Measurements from ENCODE around the gene BTRC. TPM values are rescaled to one million over a fixed set of nuclear protein-coding genes. Genes with fewer than 3 reads are reported as not detected.

The BTRC gene
- total RNA-seq, 1 experiment from 2014 or later: 22.4 TPM

DNA sequence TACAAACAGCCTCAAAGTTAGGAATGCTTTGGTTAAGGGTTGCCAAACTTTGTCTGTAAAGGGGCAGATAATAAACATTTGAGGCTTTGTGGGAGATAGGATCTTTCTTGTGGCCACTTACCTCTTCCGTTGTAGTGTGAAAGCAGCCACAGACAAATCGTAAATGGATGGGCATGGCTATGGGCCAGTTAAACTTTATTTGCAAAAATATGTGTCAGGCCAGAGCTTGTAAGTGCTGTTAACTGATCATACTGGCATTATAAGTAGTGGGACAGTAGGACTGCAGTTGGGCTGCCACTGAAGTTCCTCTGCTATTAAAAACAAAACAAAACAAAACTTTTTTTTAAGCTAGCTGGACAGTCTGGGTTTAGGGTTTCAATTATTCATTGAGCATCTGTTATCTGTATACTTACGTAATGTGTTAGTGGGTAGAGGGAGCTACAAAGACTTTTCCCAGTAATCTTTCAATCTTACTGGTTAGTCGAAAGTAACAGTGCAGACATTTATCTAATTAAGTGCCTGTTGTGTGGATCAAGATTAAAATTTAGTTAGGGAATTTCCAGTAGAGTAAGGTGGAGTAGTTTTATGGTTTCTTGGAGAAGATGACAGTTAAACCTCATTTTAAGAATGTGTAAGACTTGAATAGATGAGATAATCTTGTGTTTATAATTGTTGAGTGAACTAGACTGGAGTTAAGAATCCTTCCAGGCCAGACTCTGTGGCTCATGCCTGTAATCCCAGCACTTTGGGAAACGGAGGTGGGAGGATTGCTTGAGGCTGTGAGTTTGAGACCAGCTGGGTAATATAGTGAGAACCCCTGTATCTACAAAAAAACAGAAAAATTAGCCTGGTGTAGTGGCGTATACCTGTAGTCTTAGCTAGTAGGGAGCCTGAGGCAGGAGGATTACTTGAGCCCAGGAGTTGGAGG is 100.1 kb downstream of the BTRC start:
- ATAC-seq (no peak), DNase-seq (ENCODE audit: low spot score) (no peak)

GRCh38 chr10:101458869-101459268 is 104.9 kb downstream of the BTRC start:
- Mint-ChIP-seq H3K9me3 (no peaks in the 10 kb centered on the region), H3K4me1 (peaks cover 3% of the 10 kb centered on the region; the same call in 1 of the 2 replicates), H3K36me3 (no peaks in the 10 kb centered on the region), H3K27me3 (ENCODE audit: low read depth) (no peaks in the 10 kb centered on the region), H3K27ac (no peak overlapping the region), H3K4me3 (no peak overlapping the region)
- ChIA-PET POLR2A (no interaction called here), CTCF (interaction anchor here (0.6 to 3.5 kb wide), 4 partner anchors 8 to 245 kb away, joined by 3 to 8 read pairs (median 3); no protein-coding TSS in a partner anchor)
- no peak for DNase-seq (ENCODE audit: low spot score)
- ATAC-seq: no peak
- TF ChIP-seq, protein P1, sequence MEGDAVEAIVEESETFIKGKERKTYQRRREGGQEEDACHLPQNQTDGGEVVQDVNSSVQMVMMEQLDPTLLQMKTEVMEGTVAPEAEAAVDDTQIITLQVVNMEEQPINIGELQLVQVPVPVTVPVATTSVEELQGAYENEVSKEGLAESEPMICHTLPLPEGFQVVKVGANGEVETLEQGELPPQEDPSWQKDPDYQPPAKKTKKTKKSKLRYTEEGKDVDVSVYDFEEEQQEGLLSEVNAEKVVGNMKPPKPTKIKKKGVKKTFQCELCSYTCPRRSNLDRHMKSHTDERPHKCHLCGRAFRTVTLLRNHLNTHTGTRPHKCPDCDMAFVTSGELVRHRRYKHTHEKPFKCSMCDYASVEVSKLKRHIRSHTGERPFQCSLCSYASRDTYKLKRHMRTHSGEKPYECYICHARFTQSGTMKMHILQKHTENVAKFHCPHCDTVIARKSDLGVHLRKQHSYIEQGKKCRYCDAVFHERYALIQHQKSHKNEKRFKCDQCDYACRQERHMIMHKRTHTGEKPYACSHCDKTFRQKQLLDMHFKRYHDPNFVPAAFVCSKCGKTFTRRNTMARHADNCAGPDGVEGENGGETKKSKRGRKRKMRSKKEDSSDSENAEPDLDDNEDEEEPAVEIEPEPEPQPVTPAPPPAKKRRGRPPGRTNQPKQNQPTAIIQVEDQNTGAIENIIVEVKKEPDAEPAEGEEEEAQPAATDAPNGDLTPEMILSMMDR (IDR thresholded peaks at IDR 0.05): no peak
- TF ChIP-seq ZNF423 (CRISPR knock-in tag; IDR thresholded peaks at IDR 0.05) (no peak), ZNF396 (CRISPR knock-in tag; IDR thresholded peaks at IDR 0.05; ENCODE audit: borderline replicate concordance) (no peak), ARID4B (CRISPR knock-in tag; IDR thresholded peaks at IDR 0.05; ENCODE audit: borderline replicate concordance) (no peak), TEAD4 (CRISPR knock-in tag; IDR thresholded peaks at IDR 0.05) (no peak), NFATC4 (CRISPR knock-in tag; IDR thresholded peaks at IDR 0.05) (no peak), OVOL2 (CRISPR knock-in tag; IDR thresholded peaks at IDR 0.05; ENCODE audit: borderline replicate concordance) (no peak), FOXJ3 (CRISPR knock-in tag; IDR thresholded peaks at IDR 0.05; ENCODE audit: borderline replicate concordance) (no peak), SP1 (CRISPR knock-in tag; conservative IDR thresholded peaks at IDR 0.05) (no peak), MXD4 (CRISPR knock-in tag; IDR thresholded peaks at IDR 0.05; ENCODE audit: borderline replicate concordance) (no peak), ZNF219 (CRISPR knock-in tag; IDR thresholded peaks at IDR 0.05; ENCODE audit: borderline replicate concordance) (no peak)
- TF ChIP-seq, protein P2, sequence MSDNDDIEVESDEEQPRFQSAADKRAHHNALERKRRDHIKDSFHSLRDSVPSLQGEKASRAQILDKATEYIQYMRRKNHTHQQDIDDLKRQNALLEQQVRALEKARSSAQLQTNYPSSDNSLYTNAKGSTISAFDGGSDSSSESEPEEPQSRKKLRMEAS (CRISPR knock-in tag; IDR thresholded peaks at IDR 0.05): no peak

More for the DNA sequence above, 100.1 kb downstream of the BTRC start:
- no peak overlapping the region for H3K27ac Mint-ChIP-seq
- no peaks in the 10 kb centered on the region for H3K4me1 Mint-ChIP-seq
- ChIA-PET CTCF (interaction anchor here (0.5 to 7.3 kb wide), 11 partner anchors 8 to 312 kb away, joined by 3 to 58 read pairs (median 3); no protein-coding TSS in a partner anchor), POLR2A (no interaction called here)
- H3K4me3 Mint-ChIP-seq: no peak overlapping the region
- TF ChIP-seq FOXK1 (CRISPR knock-in tag; IDR thresholded peaks at IDR 0.05) (no peak), GRHL2 (CRISPR knock-in tag; IDR thresholded peaks at IDR 0.05; ENCODE audit: insufficient replicate concordance, severe bottlenecking) (no peak), CREM (CRISPR knock-in tag; IDR thresholded peaks at IDR 0.05) (no peak), ZBTB21 (CRISPR knock-in tag; IDR thresholded peaks at IDR 0.05; ENCODE audit: borderline replicate concordance) (no peak)
- TF ChIP-seq, protein P1 (IDR thresholded peaks at IDR 0.05): no peak
- TF ChIP-seq, protein P3, sequence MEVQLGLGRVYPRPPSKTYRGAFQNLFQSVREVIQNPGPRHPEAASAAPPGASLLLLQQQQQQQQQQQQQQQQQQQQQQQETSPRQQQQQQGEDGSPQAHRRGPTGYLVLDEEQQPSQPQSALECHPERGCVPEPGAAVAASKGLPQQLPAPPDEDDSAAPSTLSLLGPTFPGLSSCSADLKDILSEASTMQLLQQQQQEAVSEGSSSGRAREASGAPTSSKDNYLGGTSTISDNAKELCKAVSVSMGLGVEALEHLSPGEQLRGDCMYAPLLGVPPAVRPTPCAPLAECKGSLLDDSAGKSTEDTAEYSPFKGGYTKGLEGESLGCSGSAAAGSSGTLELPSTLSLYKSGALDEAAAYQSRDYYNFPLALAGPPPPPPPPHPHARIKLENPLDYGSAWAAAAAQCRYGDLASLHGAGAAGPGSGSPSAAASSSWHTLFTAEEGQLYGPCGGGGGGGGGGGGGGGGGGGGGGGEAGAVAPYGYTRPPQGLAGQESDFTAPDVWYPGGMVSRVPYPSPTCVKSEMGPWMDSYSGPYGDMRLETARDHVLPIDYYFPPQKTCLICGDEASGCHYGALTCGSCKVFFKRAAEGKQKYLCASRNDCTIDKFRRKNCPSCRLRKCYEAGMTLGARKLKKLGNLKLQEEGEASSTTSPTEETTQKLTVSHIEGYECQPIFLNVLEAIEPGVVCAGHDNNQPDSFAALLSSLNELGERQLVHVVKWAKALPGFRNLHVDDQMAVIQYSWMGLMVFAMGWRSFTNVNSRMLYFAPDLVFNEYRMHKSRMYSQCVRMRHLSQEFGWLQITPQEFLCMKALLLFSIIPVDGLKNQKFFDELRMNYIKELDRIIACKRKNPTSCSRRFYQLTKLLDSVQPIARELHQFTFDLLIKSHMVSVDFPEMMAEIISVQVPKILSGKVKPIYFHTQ (CRISPR knock-in tag; IDR thresholded peaks at IDR 0.05): no peak
- TF ChIP-seq, protein P4, sequence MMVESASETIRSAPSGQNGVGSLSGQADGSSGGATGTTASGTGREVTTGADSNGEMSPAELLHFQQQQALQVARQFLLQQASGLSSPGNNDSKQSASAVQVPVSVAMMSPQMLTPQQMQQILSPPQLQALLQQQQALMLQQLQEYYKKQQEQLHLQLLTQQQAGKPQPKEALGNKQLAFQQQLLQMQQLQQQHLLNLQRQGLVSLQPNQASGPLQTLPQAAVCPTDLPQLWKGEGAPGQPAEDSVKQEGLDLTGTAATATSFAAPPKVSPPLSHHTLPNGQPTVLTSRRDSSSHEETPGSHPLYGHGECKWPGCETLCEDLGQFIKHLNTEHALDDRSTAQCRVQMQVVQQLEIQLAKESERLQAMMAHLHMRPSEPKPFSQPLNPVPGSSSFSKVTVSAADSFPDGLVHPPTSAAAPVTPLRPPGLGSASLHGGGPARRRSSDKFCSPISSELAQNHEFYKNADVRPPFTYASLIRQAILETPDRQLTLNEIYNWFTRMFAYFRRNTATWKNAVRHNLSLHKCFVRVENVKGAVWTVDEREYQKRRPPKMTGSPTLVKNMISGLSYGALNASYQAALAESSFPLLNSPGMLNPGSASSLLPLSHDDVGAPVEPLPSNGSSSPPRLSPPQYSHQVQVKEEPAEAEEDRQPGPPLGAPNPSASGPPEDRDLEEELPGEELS (CRISPR knock-in tag; IDR thresholded peaks at IDR 0.05): no peak
- H3K9me3 Mint-ChIP-seq: no peaks in the 10 kb centered on the region
- H3K36me3 Mint-ChIP-seq: no peaks in the 10 kb centered on the region
- no peaks in the 10 kb centered on the region for H3K27me3 Mint-ChIP-seq (ENCODE audit: low read depth)
